ENCODE measurements around the gene SENP3.

SENP3 gene

DNA sequence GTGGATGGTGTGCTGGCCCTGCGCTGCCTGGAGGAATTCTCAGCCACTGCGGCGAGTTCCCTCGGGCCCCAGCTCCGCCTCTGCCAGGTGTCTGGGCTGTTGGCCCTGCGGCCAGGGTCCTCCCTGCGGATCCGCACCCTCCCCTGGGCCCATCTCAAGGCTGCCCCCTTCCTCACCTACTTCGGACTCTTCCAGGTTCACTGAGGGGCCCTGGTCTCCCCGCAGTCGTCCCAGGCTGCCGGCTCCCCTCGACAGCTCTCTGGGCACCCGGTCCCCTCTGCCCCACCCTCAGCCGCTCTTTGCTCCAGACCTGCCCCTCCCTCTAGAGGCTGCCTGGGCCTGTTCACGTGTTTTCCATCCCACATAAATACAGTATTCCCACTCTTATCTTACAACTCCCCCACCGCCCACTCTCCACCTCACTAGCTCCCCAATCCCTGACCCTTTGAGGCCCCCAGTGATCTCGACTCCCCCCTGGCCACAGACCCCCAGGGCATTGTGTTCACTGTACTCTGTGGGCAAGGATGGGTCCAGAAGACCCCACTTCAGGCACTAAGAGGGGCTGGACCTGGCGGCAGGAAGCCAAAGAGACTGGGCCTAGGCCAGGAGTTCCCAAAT is 4.5 kb upstream of the SENP3 start:
- no peak for DNase-seq

DNA sequence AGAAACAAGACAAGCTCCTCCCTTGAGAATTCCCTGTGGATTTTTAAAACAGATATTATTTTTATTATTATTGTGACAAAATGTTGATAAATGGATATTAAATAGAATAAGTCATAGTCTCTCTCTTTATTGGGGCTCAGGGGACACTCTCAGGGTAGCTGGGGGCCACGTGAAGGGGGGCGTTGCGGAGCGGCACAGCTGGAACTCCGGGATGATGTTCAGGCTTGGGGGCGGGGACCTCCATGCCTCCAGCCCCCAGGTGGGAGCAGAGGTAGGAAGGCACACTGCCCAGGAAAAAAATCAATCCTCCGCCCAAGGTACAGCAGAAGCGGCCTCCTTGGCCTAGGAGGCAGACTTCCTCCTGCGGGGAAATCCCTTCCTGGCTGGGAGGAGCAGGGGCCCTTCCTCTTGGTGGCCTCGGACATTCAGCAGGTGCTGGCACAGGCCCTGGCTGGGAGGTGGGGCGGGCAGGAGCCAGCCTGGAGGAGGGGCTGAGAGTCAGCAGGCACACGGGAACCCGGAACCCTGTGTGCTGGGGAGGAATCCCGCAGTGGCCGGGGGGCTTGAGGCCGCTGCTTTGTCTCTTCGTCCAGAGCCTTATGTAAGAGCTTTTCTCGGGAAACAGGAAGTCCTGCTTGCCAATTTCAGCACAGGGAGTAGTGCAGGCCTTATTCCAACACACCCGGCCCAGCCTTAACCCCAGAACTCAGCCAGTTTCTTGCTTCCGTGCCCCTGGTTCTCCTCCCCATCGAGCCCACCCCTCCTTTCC is 3.8 kb upstream of the SENP3 start:
- DNase-seq, result peak; percentile 46

DNA sequence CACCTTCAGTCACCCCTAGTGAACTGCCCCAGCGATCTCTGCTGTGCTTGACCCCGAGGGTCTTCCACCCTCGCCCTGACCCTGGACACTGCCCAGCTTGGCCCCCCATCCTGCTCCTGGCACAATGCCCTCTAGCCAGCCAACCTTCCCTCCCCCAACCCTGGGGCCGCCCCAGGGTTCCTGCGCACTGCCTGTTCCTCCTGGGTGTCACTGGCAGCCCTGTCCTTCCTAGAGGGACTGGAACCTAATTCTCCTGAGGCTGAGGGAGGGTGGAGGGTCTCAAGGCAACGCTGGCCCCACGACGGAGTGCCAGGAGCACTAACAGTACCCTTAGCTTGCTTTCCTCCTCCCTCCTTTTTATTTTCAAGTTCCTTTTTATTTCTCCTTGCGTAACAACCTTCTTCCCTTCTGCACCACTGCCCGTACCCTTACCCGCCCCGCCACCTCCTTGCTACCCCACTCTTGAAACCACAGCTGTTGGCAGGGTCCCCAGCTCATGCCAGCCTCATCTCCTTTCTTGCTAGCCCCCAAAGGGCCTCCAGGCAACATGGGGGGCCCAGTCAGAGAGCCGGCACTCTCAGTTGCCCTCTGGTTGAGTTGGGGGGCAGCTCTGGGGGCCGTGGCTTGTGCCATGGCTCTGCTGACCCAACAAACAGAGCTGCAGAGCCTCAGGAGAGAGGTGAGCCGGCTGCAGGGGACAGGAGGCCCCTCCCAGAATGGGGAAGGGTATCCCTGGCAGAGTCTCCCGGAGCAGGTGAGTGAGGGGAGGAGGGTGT is 3.0 kb upstream of the SENP3 start, which contains the start of gene TNFSF13:
Gene TNFSF13 (plus strand): TSS at position 207 of the 776 bp plus-strand sequence. CDS start 290 bp downstream, at position 497.
- DNase-seq, result no peak

DNA sequence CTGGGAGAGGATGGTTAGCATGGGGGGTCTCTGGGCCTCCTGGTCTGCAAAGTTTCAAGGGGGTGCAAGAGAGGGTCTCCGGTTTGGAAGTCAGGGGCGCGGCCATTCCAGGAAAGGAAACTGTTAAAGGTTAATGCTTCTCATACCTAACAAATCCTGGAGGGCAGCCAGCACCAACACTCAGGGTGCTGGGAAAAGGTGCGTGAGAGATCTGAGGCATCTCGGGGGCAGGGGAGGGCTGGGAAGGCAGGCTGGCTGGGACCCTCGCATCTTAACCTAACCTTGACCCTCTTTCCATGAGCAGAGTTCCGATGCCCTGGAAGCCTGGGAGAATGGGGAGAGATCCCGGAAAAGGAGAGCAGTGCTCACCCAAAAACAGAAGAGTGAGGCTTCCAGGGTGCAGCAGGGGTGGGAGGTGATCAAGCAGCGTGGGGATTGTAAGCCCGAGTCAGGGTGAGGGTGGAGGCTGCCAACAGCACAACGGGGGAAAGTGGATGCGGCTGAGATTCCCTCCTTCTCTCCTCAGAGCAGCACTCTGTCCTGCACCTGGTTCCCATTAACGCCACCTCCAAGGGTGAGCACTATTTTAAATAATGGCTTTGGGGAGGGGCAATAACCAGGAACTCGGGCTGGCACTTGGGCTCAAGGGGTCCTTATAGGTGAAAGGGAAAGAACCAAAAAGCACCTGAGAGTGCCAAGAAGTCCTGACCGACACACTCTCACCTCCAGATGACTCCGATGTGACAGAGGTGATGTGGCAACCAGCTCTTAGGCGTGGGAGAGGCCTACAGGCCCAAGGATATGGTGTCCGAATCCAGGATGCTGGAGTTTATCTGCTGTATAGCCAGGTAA is 2.2 kb upstream of the SENP3 start:
- no peak for DNase-seq

GRCh38 chr17:7560172-7561027 is 1.3 kb upstream of the SENP3 start:
- DNase-seq, result no peak

DNA sequence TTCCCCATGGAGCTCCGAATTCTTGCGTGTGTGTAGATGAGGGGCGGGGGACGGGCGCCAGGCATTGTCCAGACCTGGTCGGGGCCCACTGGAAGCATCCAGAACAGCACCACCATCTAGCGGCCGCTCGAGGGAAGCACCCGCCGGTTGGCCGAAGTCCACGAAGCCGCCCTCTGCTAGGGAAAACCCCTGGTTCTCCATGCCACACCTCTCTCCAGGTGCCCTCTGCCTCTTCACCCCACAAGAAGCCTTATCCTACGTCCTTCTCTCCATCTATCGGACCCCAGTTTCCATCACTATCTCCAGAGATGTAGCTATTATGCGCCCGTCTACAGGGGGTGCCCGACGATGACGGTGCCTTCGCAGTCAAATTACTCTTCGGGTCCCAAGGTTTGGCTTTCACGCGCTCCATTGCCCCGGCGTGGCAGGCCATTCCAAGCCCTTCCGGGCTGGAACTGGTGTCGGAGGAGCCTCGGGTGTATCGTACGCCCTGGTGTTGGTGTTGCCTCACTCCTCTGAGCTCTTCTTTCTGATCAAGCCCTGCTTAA is 617 bp upstream of the SENP3 start:
- peak; percentile 56 for DNase-seq

DNA sequence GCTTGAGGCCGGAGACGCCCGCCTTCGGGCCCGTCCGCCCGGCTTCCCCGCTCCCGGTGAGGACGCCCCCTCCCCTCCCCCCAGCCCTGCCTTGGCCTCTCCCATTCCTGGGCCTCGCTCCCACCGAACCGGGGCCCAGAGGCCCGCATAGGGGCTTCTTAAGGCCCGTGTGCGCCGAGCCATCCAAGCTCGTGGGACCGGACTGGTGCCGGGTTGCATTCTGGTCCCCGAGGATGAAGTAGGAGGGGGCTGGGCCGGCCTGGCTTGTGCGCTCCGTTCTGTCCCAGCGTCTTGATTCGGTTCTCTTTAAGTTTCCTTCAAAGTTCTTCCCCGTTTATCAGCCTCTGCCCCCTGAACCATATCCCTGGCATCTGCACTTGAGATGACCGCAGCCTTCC is 488 bp downstream of the SENP3 start:
- DNase-seq, result no peak

DNA sequence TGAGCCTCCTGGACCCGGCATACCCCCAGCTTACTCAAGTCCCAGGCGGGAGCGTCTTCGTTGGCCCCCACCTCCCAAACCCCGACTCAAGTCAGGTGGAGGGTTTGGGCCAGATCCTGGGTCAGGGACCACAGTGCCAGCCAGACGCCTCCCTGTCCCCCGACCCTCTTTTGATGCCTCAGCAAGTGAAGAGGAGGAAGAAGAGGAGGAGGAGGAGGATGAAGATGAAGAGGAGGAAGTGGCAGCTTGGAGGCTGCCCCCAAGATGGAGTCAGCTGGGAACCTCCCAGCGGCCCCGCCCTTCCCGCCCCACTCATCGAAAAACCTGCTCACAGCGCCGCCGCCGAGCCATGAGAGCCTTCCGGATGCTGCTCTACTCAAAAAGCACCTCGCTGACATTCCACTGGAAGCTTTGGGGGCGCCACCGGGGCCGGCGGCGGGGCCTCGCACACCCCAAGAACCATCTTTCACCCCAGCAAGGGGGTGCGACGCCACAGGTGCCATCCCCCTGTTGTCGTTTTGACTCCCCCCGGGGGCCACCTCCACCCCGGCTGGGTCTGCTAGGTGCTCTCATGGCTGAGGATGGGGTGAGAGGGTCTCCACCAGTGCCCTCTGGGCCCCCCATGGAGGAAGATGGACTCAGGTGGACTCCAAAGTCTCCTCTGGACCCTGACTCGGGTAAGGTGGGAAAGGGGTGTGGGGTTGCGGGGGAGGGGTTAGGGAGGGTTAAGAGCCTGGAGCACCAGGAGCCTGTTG is 1.6 kb downstream of the SENP3 start:
- DNase-seq, result no peak

DNA sequence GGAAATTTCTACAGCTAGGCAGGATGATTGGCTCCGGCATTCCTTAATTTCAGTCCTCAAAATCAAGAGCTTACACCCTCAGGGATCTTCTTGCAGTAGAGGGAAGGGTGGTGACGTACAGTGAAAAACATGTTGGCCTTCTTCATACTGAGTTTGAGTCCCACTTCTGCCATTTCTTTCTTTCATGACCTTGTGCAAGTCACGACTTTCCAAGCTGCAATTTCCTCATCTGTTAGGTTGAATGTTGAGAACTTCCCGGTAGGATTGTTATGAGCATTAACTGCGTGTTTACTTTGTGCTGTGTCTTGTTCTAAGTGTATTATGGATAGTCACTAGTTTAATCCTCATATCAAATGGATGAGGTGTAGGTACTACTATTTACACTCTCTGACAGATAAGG is 7.9 kb downstream of the SENP3 start:
- DNase-seq, result no peak

- no peak for DNase-seq
Measured at GRCh38 chr17:7570351-7570750, 8.6 kb downstream of the SENP3 start.

GRCh38 chr17:7572338-7572587 is 10.5 kb downstream of the SENP3 start:
- no peak for DNase-seq

DNA sequence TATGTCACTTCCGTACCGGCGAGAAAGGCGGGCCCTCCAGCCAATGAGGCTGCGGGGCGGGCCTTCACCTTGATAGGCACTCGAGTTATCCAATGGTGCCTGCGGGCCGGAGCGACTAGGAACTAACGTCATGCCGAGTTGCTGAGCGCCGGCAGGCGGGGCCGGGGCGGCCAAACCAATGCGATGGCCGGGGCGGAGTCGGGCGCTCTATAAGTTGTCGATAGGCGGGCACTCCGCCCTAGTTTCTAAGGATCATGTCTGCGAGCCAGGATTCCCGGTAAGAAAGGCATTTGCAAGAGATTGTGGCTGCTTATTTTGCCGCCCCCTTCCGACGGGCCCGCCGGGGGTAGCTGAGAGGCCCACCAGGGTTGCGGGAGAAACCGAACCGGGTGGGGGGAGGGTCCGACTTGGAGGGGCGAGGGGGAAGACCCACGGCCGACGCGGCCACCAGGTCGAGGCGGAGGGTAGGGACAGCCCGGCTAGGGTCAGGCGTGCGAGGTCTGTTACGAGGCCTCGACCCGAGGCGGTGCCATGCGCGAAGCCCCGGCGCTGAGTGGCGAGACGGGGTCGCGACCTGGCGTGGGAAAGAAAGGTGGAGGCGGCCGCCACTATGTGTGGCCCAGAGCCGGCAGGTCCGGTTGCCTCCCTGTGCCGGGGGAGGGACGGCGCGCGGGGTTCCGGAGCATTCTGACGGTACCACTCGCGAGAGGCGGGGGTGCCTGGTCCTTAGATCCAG is 11.0 kb downstream of the SENP3 start:
- peak; percentile 96 for DNase-seq

DNA sequence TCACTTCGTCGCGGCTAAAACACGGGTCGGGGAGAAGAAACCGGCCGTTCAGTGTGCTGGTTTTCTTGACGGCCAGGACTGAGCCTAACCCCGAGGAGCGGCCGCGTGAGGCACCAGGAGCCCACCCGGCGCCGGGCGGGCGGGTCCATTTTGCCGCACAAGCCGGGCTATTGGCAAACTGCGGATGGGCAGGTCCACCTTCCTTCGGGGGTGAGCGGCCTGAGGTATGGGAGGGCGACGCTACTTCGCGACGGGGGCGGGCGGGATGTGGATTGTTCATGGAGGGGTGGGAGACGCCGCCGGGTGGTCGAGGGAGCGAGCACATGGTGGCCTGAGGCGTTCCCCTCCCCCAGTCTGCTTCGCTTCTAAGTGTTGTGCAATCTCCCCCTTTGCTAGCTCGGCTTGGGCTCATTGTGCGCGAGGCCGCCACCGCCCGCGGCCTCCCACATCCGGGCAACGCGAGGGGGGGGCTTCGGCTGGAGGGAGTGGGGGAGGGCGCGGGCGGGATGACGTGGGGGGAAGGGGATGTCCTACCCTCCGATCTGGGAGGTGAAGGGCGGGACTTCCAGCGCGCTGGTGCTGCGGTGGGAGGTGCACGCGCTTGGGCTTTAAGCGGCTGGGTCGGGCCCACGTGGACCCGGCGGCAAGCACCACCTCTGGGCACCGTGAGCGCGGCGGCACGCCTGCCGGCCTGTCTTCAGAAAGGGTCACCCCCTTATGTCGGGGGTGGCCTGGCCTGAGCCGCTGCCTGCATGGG is 11.8 kb downstream of the SENP3 start:
- peak; percentile 79 for DNase-seq

DNA sequence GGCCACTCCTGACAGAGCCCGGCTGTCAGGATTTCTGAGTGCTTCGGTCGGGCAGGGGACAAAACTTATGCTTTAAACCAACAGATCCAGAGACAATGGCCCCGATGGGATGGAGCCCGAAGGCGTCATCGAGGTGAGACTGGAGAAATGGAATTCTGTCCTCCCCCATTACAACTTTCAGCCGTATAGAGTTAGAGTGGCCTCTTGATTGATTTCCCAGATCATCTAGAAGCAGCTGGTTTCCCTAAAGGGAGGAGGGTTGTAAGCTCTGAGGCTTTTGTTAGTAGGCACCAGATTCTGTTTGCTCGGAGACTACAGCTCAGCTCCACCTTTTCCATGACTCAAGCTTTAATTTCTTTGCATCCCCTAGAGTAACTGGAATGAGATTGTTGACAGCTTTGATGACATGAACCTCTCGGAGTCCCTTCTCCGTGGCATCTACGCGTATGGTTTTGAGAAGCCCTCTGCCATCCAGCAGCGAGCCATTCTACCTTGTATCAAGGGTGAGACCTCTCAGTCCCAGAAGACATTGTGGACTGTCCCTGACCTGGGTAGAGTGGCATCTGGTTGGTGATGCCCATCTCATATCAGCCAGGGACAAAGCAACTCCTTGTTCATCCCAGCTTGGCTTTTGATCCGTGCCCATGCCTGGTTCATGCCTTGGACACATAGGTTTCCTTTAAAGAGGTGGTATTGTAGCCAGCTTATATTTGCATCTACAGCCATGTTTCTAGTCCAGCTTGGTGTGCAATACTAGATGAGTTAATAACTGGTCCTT is 12.6 kb downstream of the SENP3 start:
- no peak for DNase-seq

GRCh38 chr17:7575481-7575883 is 13.8 kb downstream of the SENP3 start:
- no peak for DNase-seq

DNA sequence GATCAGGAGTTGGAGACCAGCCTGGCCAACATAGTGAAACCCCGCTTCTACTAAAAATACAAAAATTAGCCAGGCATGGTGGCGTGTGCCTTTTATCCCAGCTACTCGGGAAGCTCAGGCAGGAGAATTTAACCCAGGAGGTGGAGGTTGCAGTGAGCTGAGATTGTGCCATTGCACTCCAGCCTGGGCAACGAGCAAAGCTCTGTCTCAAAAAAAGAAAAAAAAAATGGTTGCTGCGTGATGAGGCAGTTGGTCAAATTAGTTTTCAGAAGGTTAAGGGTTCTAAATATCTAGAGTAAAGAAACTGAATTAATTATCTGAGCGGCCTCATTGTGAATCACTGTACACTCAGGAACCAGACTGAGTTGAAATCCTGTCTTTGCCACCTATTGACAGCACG is 14.2 kb downstream of the SENP3 start:
- DNase-seq, result no peak

DNA sequence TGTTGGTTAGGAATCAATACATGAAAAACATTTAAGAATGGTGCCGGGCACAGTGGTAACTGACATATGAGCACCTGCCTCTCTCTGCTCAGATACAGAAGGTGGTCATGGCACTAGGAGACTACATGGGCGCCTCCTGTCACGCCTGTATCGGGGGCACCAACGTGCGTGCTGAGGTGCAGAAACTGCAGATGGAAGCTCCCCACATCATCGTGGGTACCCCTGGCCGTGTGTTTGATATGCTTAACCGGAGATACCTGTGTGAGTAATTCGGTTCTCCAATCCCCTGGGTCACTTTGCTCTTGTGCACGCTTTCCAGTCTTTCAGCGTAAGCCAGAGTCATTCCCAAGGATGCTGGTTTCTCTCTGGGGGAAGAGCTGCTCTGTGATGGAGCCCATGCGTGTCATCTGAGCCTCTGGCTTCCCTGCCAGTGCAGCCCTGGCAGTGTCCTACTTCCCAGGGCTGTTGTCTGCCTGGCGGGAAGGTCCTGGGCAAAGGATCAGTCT is 14.8 kb downstream of the SENP3 start:
- no peak for DNase-seq
